Psoas muscle (tissue), 8 donors: ENCODE data around the gene SLF2. TPM values are rescaled to one million over a fixed set of nuclear protein-coding genes. Genes with fewer than 3 reads are reported as not detected.
A peak's percentile ranks its signal among the peaks of the same experiment; 100 is the strongest.

ENCODE experiments used
- ATAC-seq, 4 donors: fragments of 200-7000 bp; cut with Tn5 transposase; one replicate each; pipeline ENCODE4 v1.9.1; 2020; ENCODE audit warnings: moderate library complexity in 3 of 4, mild to moderate bottlenecking in 2 of 4
- DNase-seq, 2 donors: peaks; one replicate each; pipeline ENCODE4 v3.0.0-alpha.2; 2020
- H3K27ac ChIP-seq: fragments of 200-600 bp; one replicate; pipeline ENCODE4 v1.8.0; 2022
- H3K27me3 ChIP-seq, 3 donors: fragments of 200-600 bp in 1 of 3; one replicate each; pipeline versions ENCODE4 v1.6.1 to v1.8.0; 2013 to 2022; ENCODE audit warnings: low read length in 2 of 3, mild to moderate bottlenecking in 2 of 3, moderate library complexity in 1 of 3; ENCODE audit not compliant: insufficient read depth in 3 of 3
- H3K36me3 ChIP-seq, 2 donors: fragments of 200-600 bp in 1 of 2; one replicate each; pipeline versions ENCODE4 v1.6.1 to v1.8.0; 2013 to 2022; ENCODE audit warnings: low read depth in 1 of 2, mild to moderate bottlenecking in 1 of 2, moderate library complexity in 1 of 2; ENCODE audit not compliant: insufficient read depth in 1 of 2
- H3K4me1 ChIP-seq: fragments of 200-600 bp; one replicate; pipeline ENCODE4 v1.8.0; 2022
- H3K4me3 ChIP-seq: fragments of 200-600 bp; one replicate; pipeline ENCODE4 v1.8.0; 2022; ENCODE audit warnings: mild to moderate bottlenecking
- H3K9me3 ChIP-seq: fragments of 200-600 bp; one replicate; pipeline ENCODE4 v1.8.0; 2022
- CTCF ChIP-seq: fragments of 200-600 bp; IDR thresholded peaks from one replicate; pipeline ENCODE4 v1.8.0; 2022; ENCODE audit warnings: antibody characterized with exemption
- WGBS, 3 donors: extraction: QIAGEN DNeasy Blood & Tissue Kit; methylation state at CpG; one replicate each; pipeline versions ENCODE4 v1.1.6 to v1.1.7; 2013; 5-methylcytosine and 5-hydroxymethylcytosine counted together
- intact Hi-C, 2 donors: fragments of 100-400 bp; cut with DNase I; formaldehyde crosslinking; loops; one replicate each; pipeline versions ENCODE4 v1.11.0 to v1.14.2; 2022
- polyA plus RNA-seq, 3 donors: library from polyadenylated mRNA; stranded (reverse); fragments of 200-250 nt; gene quantifications; one replicate each; pipeline ENCODE4 v1.2.3, GENCODE V29; 2013
- total RNA-seq, 4 donors: library from RNA; stranded (reverse); fragmentation: NEBNext Ultra II Directional in 2 of 4; extraction: Animal tissue kit (Norgen Biotek cat#: 25700) in 2 of 4; gene quantifications; one replicate each; pipeline versions ENCODE4 v1.2.1 to v1.2.4, GENCODE V29; 2021 to 2023
- donor health status: healthy with polysubstance abuse.
- donor health status: DM: no; HTN: no; CAD: no; lungs with moderate emphysema.
- donor health status: Bipolar disorder and iron deficiency.
- donor health status: healthy.
- donor health status: DM: yes; HTN: yes; CAD: no.
- donor health status: DM: no; HTN: no; CAD: no.
- donor health status: DM: no; HTN: no; CAD: no.
- donor health status: DM: yes; HTN: yes; CAD: no.

Gene SLF2
- total and polyA plus RNA-seq, 7 donors: 8.0 to 26.9 (median 20.1) TPM

- H3K27me3 ChIP-seq: peaks cover 0 to 36% (median 0%) of the 10 kb centered on the region in 3 donors
- 78 to 85% (median 83%) methylated on average over 4 of the region's 4 CpGs for WGBS, 3 donors
- intact Hi-C loops: no loop called here
- no peak overlapping the region for H3K27ac ChIP-seq
- H3K4me3 ChIP-seq: no peak overlapping the region
- no peak for DNase-seq
- H3K9me3 ChIP-seq: no peaks in the 10 kb centered on the region
- H3K4me1 ChIP-seq: no peaks in the 10 kb centered on the region
- ATAC-seq: no peak
- no peak for TF ChIP-seq CTCF
- no peaks in the 10 kb centered on the region for H3K36me3 ChIP-seq
Measured at GRCh38 chr10:100869399-100869798, 43.4 kb upstream of the SLF2 start.

- H3K4me3 ChIP-seq: no peak overlapping the region
- DNase-seq (no peak), ATAC-seq (peak in 1 of 4 donors; percentile 35)
- no peaks in the 10 kb centered on the region for H3K36me3 ChIP-seq
- H3K9me3 ChIP-seq: no peaks in the 10 kb centered on the region
- TF ChIP-seq CTCF: peak; percentile 25
- no peaks in the 10 kb centered on the region for H3K4me1 ChIP-seq
- H3K27ac ChIP-seq: no peak overlapping the region
- WGBS, 3 donors: 50 to 51% (median 50%) methylated on average over 11 of the region's 11 CpGs
- H3K27me3 ChIP-seq: peaks cover 0 to 31% (median 2%) of the 10 kb centered on the region in 3 donors
- intact Hi-C loops: loop anchor here (10.0 kb wide), 3 partner anchors 307 to 537 kb away; partner anchors contain the start of gene PKD2L1 (in 1 of the 2)
Measured at GRCh38 chr10:100872034-100872791, 40.5 kb upstream of the SLF2 start.

DNA sequence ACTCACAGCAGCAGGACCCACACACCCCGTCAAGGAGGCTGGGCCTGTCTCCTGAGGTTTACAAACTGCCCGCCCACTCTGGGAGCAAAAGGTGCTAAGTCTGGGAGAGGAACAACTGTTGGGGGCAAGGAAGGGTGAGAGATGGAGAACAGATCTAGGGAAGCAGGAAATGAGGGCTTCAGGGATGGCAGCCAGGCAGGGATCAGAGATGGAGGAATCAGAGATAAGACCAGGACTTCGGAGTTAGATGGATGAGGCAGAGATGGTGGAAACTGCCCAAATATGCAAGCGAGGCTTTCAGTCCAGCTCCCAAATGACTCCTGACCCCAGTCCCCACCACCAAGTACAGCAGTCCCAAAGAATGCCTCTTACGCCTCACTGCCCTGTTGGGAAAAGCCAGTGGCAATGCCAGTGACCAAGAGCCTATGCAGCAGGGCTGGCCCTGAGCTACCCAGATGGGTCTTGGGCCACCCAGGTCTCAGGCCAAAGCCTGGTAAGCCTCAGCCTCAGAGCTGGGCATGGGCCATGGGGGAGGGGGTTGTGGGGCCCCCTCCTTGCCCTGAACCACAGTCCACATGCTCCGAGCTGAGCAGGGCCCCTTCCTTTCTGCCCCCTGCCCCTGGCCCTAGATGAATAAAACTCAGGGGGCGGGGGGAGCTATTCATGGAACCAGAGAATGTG lies 39.5 kb upstream of the SLF2 start:
- no peak for TF ChIP-seq CTCF
- H3K27ac ChIP-seq: no peak overlapping the region
- no peaks in the 10 kb centered on the region for H3K9me3 ChIP-seq
- H3K4me1 ChIP-seq: no peaks in the 10 kb centered on the region
- intact Hi-C loops: loop anchor here (10.0 kb wide), 3 partner anchors 308 to 538 kb away; partner anchors contain the start of gene PKD2L1 (in 1 of the 2)
- no peaks in the 10 kb centered on the region for H3K36me3 ChIP-seq
- 66 to 87% (median 86%) methylated on average over 7 of the region's 7 CpGs for WGBS, 3 donors
- ATAC-seq: no peak
- H3K27me3 ChIP-seq: peaks cover 0 to 25% (median 2%) of the 10 kb centered on the region in 3 donors
- H3K4me3 ChIP-seq: no peak overlapping the region
- no peak for DNase-seq

- Histone ChIP-seq H3K4me1 (no peaks in the 10 kb centered on the region), H3K27ac (no peak overlapping the region), H3K36me3 (no peaks in the 10 kb centered on the region), H3K9me3 (no peaks in the 10 kb centered on the region), H3K27me3 (peaks cover 0 to 28% (median 2%) of the 10 kb centered on the region in 3 donors), H3K4me3 (no peak overlapping the region)
- no peak for TF ChIP-seq CTCF
- intact Hi-C loops: loop anchor here (10.0 kb wide), 3 partner anchors 309 to 539 kb away; partner anchors contain the start of gene PKD2L1 (in 1 of the 2)
- 77 to 82% (median 78%) methylated on average over 14 of the region's 14 CpGs for WGBS, 3 donors
- DNase-seq (no peak), ATAC-seq (no peak)
Measured at GRCh38 chr10:100873827-100874326, 38.9 kb upstream of the SLF2 start.
